ENCODE data around the gene GYS2.
A peak's percentile ranks its signal among the peaks of the same experiment; 100 is the strongest.
"Not testable (repeated sequence)": the region's sequence is repeated elsewhere in the genome, so short reads cannot be mapped to it uniquely, and the experiment has no call there.

Gene GYS2

GRCh38 chr12:21604245-21605101 lies at the start of gene GYS2:
GYS2 (minus strand) TSS chr12:21604847; CDS start chr12:21604592, 255 bp downstream.
- Mint-ChIP-seq H3K27ac (ENCODE audit: low read depth) (no peak within 1 kb of the TSS), H3K4me3 (no peak within 1 kb of the TSS), H3K36me3 (ENCODE audit: insufficient read depth) (no peaks in the 10 kb centered on the region), H3K9me3 (no peaks in the 10 kb centered on the region), H3K4me1 (no peaks in the 10 kb centered on the region), H3K27me3 (no peaks in the 10 kb centered on the region)
- DNase-seq (ENCODE audit: low spot score in 2 of 2): no peak
- no peak for ATAC-seq (replicated peaks; ENCODE audit: extremely low read depth, poor library complexity, severe bottlenecking)

- Mint-ChIP-seq H3K36me3 (ENCODE audit: insufficient read depth) (peaks cover 56% of the 10 kb centered on the region), H3K4me3 (no peak overlapping the region), H3K27me3 (no peaks in the 10 kb centered on the region), H3K4me1 (peaks cover 82% of the 10 kb centered on the region), H3K9me3 (no peaks in the 10 kb centered on the region), H3K27ac (ENCODE audit: low read depth) (no peak overlapping the region)
- no peak for DNase-seq (ENCODE audit: low spot score in 2 of 2)
- no peak for ATAC-seq (replicated peaks; ENCODE audit: extremely low read depth, poor library complexity, severe bottlenecking)
These were observed 47.2 kb upstream of the GYS2 start for GRCh38 chr12:21651821-21652220.

GRCh38 chr12:21650997-21651396 lies 46.4 kb upstream of the GYS2 start:
- H3K36me3 Mint-ChIP-seq (ENCODE audit: insufficient read depth): peaks cover 57% of the 10 kb centered on the region

GRCh38 chr12:21649034-21649433 lies 44.4 kb upstream of the GYS2 start:
- Mint-ChIP-seq H3K4me3 (no peak overlapping the region), H3K36me3 (ENCODE audit: insufficient read depth) (peaks cover 61% of the 10 kb centered on the region), H3K27me3 (no peaks in the 10 kb centered on the region), H3K9me3 (no peaks in the 10 kb centered on the region), H3K4me1 (peaks cover 70% of the 10 kb centered on the region), H3K27ac (ENCODE audit: low read depth) (peak overlapping the region; percentile 72)
- DNase-seq (ENCODE audit: low spot score in 2 of 2) (no peak), ATAC-seq (replicated peaks; ENCODE audit: extremely low read depth, poor library complexity, severe bottlenecking) (no peak)

More at GRCh38 chr12:21650997-21651396, 46.4 kb upstream of the GYS2 start:
- Mint-ChIP-seq H3K27ac (ENCODE audit: low read depth) (no peak overlapping the region), H3K27me3 (no peaks in the 10 kb centered on the region), H3K4me3 (no peak overlapping the region), H3K9me3 (no peaks in the 10 kb centered on the region), H3K4me1 (peaks cover 79% of the 10 kb centered on the region)
- DNase-seq (ENCODE audit: low spot score in 2 of 2) (no peak), ATAC-seq (replicated peaks; ENCODE audit: extremely low read depth, poor library complexity, severe bottlenecking) (no peak)

GRCh38 chr12:21648378-21648777 lies 43.7 kb upstream of the GYS2 start:
- no peak overlapping the region for H3K27ac Mint-ChIP-seq (ENCODE audit: low read depth)
- H3K27me3 Mint-ChIP-seq: no peaks in the 10 kb centered on the region
- peaks cover 70% of the 10 kb centered on the region for H3K4me1 Mint-ChIP-seq
- no peak for ATAC-seq (replicated peaks; ENCODE audit: extremely low read depth, poor library complexity, severe bottlenecking)
- peaks cover 63% of the 10 kb centered on the region for H3K36me3 Mint-ChIP-seq (ENCODE audit: insufficient read depth)
- H3K9me3 Mint-ChIP-seq: no peaks in the 10 kb centered on the region
- no peak overlapping the region for H3K4me3 Mint-ChIP-seq
- DNase-seq (ENCODE audit: low spot score in 2 of 2): no peak

GRCh38 chr12:21647179-21647578 lies 42.5 kb upstream of the GYS2 start:
- H3K4me1 Mint-ChIP-seq: peaks cover 63% of the 10 kb centered on the region
- no peaks in the 10 kb centered on the region for H3K27me3 Mint-ChIP-seq
- no peak overlapping the region for H3K27ac Mint-ChIP-seq (ENCODE audit: low read depth)
- no peaks in the 10 kb centered on the region for H3K9me3 Mint-ChIP-seq
- ATAC-seq (replicated peaks; ENCODE audit: extremely low read depth, poor library complexity, severe bottlenecking) (no peak), DNase-seq (ENCODE audit: low spot score in 2 of 2) (no peak)
- no peak overlapping the region for H3K4me3 Mint-ChIP-seq
- peaks cover 66% of the 10 kb centered on the region for H3K36me3 Mint-ChIP-seq (ENCODE audit: insufficient read depth)

GRCh38 chr12:21645041-21645500 lies 40.4 kb upstream of the GYS2 start:
- not testable (repeated sequence) for H3K9me3 Mint-ChIP-seq; H3K4me3 Mint-ChIP-seq; ATAC-seq (replicated peaks; ENCODE audit: extremely low read depth, poor library complexity, severe bottlenecking); H3K27ac Mint-ChIP-seq (ENCODE audit: low read depth); H3K27me3 Mint-ChIP-seq; DNase-seq (ENCODE audit: low spot score in 2 of 2)
- H3K36me3 Mint-ChIP-seq (ENCODE audit: insufficient read depth): peaks cover 69% of the 10 kb centered on the region
- peaks cover 57% of the 10 kb centered on the region for H3K4me1 Mint-ChIP-seq

GRCh38 chr12:21644516-21644915 lies 39.9 kb upstream of the GYS2 start:
- H3K36me3 Mint-ChIP-seq (ENCODE audit: insufficient read depth): peaks cover 67% of the 10 kb centered on the region
- no peaks in the 10 kb centered on the region for H3K27me3 Mint-ChIP-seq
- ATAC-seq (replicated peaks; ENCODE audit: extremely low read depth, poor library complexity, severe bottlenecking): no peak
- peak overlapping the region; percentile 68 for H3K27ac Mint-ChIP-seq (ENCODE audit: low read depth)
- no peak overlapping the region for H3K4me3 Mint-ChIP-seq
- no peak for DNase-seq (ENCODE audit: low spot score in 2 of 2)
- H3K4me1 Mint-ChIP-seq: peaks cover 55% of the 10 kb centered on the region
- H3K9me3 Mint-ChIP-seq: no peaks in the 10 kb centered on the region

- Mint-ChIP-seq H3K9me3 (no peaks in the 10 kb centered on the region), H3K4me3 (no peak overlapping the region), H3K27me3 (no peaks in the 10 kb centered on the region), H3K4me1 (peaks cover 56% of the 10 kb centered on the region), H3K27ac (ENCODE audit: low read depth) (peak overlapping the region; percentile 68), H3K36me3 (ENCODE audit: insufficient read depth) (peaks cover 69% of the 10 kb centered on the region)
- DNase-seq (ENCODE audit: low spot score in 2 of 2) (no peak), ATAC-seq (replicated peaks; ENCODE audit: extremely low read depth, poor library complexity, severe bottlenecking) (no peak)
These were observed 39.1 kb upstream of the GYS2 start for GRCh38 chr12:21643758-21644157.

- peaks cover 71% of the 10 kb centered on the region for H3K36me3 Mint-ChIP-seq (ENCODE audit: insufficient read depth)
- H3K4me3 Mint-ChIP-seq: no peak overlapping the region
- DNase-seq (ENCODE audit: low spot score in 2 of 2): no peak
- H3K27ac Mint-ChIP-seq (ENCODE audit: low read depth): no peak overlapping the region
- no peak for ATAC-seq (replicated peaks; ENCODE audit: extremely low read depth, poor library complexity, severe bottlenecking)
- no peaks in the 10 kb centered on the region for H3K9me3 Mint-ChIP-seq
- H3K27me3 Mint-ChIP-seq: no peaks in the 10 kb centered on the region
- H3K4me1 Mint-ChIP-seq: peaks cover 50% of the 10 kb centered on the region
These were observed 38.2 kb upstream of the GYS2 start for GRCh38 chr12:21642707-21643389.

- Mint-ChIP-seq H3K27ac (ENCODE audit: low read depth) (peak overlapping the region; percentile 36), H3K9me3 (no peaks in the 10 kb centered on the region), H3K4me3 (no peak overlapping the region), H3K4me1 (peaks cover 27% of the 10 kb centered on the region), H3K36me3 (ENCODE audit: insufficient read depth) (peaks cover 71% of the 10 kb centered on the region), H3K27me3 (no peaks in the 10 kb centered on the region)
- no peak for ATAC-seq (replicated peaks; ENCODE audit: extremely low read depth, poor library complexity, severe bottlenecking)
- DNase-seq (ENCODE audit: low spot score in 2 of 2): no peak
These were observed 33.6 kb upstream of the GYS2 start for GRCh38 chr12:21638054-21638891.

GRCh38 chr12:21634245-21634644 lies 29.6 kb upstream of the GYS2 start:
- H3K27me3 Mint-ChIP-seq: no peaks in the 10 kb centered on the region
- no peak overlapping the region for H3K27ac Mint-ChIP-seq (ENCODE audit: low read depth)

More at GRCh38 chr12:21634245-21634644, 29.6 kb upstream of the GYS2 start:
- Mint-ChIP-seq H3K4me1 (peaks cover 4% of the 10 kb centered on the region), H3K36me3 (ENCODE audit: insufficient read depth) (peaks cover 43% of the 10 kb centered on the region), H3K9me3 (no peaks in the 10 kb centered on the region), H3K4me3 (no peak overlapping the region)
- DNase-seq (ENCODE audit: low spot score in 2 of 2): no peak
- ATAC-seq (replicated peaks; ENCODE audit: extremely low read depth, poor library complexity, severe bottlenecking): no peak
